Adrenal gland (tissue), 5 donors: ENCODE measurements around the gene TUBA8.

Experiments
- POLR2A ChIP-seq, 2 donors: fragments of 450-650 bp; IDR thresholded peaks; one replicate each; pipeline ENCODE4 v1.6.1; 2017; ENCODE audit warnings: antibody characterized with exemption in 2 of 2, mild to moderate bottlenecking in 2 of 2, moderate library complexity in 1 of 2
- TF ChIP-seq, protein P1 (sequence below), 6 experiments: fragments of 450-650 bp in 4 of 6; fragments of 200-600 bp in 2 of 6; sonication (generic) in 1 of 6; IDR thresholded peaks; 1 replicate in 5 of 6; 2 replicates in 1 of 6; pipeline versions ENCODE4 v1.5.1 to v1.8.0; 2016 to 2021; ENCODE audit warnings: antibody characterized with exemption in 6 of 6, mild to moderate bottlenecking in 2 of 6, moderate library complexity in 1 of 6
- donor health status: DM: no; HTN: no; CAD: no.

DNA sequence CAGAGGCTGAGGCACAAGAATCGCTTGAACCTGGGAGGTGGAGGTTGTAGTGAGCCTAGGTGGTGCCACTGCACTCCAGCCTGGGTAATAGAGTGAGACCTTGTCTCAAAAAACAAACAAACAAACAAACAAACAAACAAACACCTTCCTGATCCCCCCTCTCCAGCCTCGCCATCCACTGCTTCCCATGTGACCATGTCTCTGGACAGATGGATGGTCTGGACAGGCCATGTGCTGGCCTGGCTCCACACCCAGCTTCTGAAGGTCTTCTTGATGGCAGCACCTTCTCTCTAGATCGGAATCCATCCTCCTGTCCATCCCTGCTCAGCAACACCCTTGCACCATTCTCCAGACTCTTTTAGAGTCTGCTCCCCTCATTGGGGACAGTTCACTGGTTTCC is 43.5 kb upstream of the TUBA8 start:
- TF ChIP-seq, protein P1, sequence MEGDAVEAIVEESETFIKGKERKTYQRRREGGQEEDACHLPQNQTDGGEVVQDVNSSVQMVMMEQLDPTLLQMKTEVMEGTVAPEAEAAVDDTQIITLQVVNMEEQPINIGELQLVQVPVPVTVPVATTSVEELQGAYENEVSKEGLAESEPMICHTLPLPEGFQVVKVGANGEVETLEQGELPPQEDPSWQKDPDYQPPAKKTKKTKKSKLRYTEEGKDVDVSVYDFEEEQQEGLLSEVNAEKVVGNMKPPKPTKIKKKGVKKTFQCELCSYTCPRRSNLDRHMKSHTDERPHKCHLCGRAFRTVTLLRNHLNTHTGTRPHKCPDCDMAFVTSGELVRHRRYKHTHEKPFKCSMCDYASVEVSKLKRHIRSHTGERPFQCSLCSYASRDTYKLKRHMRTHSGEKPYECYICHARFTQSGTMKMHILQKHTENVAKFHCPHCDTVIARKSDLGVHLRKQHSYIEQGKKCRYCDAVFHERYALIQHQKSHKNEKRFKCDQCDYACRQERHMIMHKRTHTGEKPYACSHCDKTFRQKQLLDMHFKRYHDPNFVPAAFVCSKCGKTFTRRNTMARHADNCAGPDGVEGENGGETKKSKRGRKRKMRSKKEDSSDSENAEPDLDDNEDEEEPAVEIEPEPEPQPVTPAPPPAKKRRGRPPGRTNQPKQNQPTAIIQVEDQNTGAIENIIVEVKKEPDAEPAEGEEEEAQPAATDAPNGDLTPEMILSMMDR (IDR thresholded peaks at IDR 0.05): no peak
- no peak for TF ChIP-seq POLR2A (IDR thresholded peaks at IDR 0.05)
